ENCODE data around the gene SLC17A2.

Gene SLC17A2

DNA sequence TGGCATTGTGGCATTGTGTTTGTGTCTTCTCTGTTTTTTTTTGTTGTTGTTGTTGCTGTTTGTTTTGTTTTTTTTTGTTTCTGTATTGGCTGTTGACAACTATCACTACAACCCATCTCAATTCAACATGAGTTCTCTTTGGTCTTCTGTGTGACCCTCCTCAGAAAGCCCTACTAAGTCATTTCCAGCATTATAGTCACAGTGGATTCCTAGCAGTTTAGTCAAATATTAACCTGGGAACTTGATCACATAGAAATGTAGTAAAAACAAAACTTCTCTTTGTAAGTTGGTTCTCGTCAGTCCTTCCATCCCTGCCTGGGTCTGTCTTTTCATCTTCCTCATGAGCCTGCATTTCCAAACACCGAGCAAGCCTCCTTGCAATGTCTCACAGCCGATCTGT lies 16.8 kb downstream of the SLC17A2 start:
- no peak for DNase-seq
- no CpG with 5 or more reads among the region's 3 CpGs for WGBS (ENCODE audit: extremely low coverage, insufficient coverage, low lambda C conversion rate)
- Histone ChIP-seq H2BK120ac (ENCODE audit: low read depth, low read length) (no peak overlapping the region), H2BK15ac (replicated peaks; ENCODE audit: low read depth) (no peak overlapping the region), H3K27me3 (ENCODE audit: insufficient read depth, low read length, poor library complexity) (no peaks in the 10 kb centered on the region), H3K79me2 (ENCODE audit: control insufficient read depth, insufficient read depth, low read length) (no peaks in the 10 kb centered on the region), H3K4me2 (ENCODE audit: low read length) (no peak overlapping the region), H3K23ac (ENCODE audit: low read length) (no peak overlapping the region), H4K5ac (ENCODE audit: low read length) (no peak overlapping the region), H3K9ac (ENCODE audit: low read length) (no peak overlapping the region), H3K4me3 (ENCODE audit: low read length) (no peak overlapping the region), H2AK5ac (ENCODE audit: low read length) (no peak overlapping the region), H3K4me1 (ENCODE audit: control insufficient read depth, low read depth, low read length) (no peaks in the 10 kb centered on the region), H3K18ac (ENCODE audit: low read length) (no peak overlapping the region), H3K36me3 (ENCODE audit: control insufficient read depth, insufficient read depth, low read length) (no peaks in the 10 kb centered on the region), H3K27ac (ENCODE audit: low read depth, low read length) (no peak overlapping the region), H4K8ac (ENCODE audit: low read depth, low read length) (no peak overlapping the region), H3K56ac (ENCODE audit: low read length) (no peak overlapping the region), H3K79me1 (ENCODE audit: low read length) (no peaks in the 10 kb centered on the region), H3K4ac (ENCODE audit: low read depth, low read length) (no peak overlapping the region), H2BK5ac (ENCODE audit: low read length) (no peak overlapping the region)

DNA sequence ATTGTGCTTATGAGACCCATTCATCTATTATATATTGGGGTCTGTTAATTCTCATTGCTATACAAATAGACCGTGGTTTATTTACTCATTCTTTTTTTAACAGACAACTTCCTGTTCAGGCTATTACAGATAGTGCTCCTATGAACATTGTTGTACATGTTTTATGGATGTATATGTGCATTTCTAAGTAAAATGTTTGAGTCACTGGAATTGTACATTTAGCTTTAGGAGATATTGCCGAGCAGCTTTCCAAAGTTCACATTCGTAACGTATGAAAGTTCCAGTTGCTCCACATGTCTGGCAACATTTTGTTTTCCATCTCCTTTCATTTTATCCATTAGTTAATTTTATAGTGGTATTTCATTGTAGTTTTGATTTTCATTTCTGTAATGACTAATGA lies 19.1 kb downstream of the SLC17A2 start:
- Histone ChIP-seq H3K27me3 (ENCODE audit: insufficient read depth, low read length, poor library complexity) (no peaks in the 10 kb centered on the region), H2BK120ac (ENCODE audit: low read depth, low read length) (no peak overlapping the region), H3K36me3 (ENCODE audit: control insufficient read depth, insufficient read depth, low read length) (no peaks in the 10 kb centered on the region), H3K56ac (ENCODE audit: low read length) (no peak overlapping the region), H3K4me3 (ENCODE audit: low read length) (no peak overlapping the region), H3K9ac (ENCODE audit: low read length) (no peak overlapping the region), H3K27ac (ENCODE audit: low read depth, low read length) (no peak overlapping the region), H2BK5ac (ENCODE audit: low read length) (no peak overlapping the region), H4K5ac (ENCODE audit: low read length) (no peak overlapping the region), H3K79me2 (ENCODE audit: control insufficient read depth, insufficient read depth, low read length) (no peaks in the 10 kb centered on the region), H3K4ac (ENCODE audit: low read depth, low read length) (no peak overlapping the region), H3K4me1 (ENCODE audit: control insufficient read depth, low read depth, low read length) (no peaks in the 10 kb centered on the region), H2AK5ac (ENCODE audit: low read length) (no peak overlapping the region), H2BK15ac (replicated peaks; ENCODE audit: low read depth) (no peak overlapping the region), H4K8ac (ENCODE audit: low read depth, low read length) (no peak overlapping the region), H3K79me1 (ENCODE audit: low read length) (no peaks in the 10 kb centered on the region), H3K4me2 (ENCODE audit: low read length) (no peak overlapping the region), H3K23ac (ENCODE audit: low read length) (no peak overlapping the region), H3K18ac (ENCODE audit: low read length) (no peak overlapping the region)
- DNase-seq = no peak
- no CpG with 5 or more reads among the region's 4 CpGs for WGBS (ENCODE audit: extremely low coverage, insufficient coverage, low lambda C conversion rate)

DNA sequence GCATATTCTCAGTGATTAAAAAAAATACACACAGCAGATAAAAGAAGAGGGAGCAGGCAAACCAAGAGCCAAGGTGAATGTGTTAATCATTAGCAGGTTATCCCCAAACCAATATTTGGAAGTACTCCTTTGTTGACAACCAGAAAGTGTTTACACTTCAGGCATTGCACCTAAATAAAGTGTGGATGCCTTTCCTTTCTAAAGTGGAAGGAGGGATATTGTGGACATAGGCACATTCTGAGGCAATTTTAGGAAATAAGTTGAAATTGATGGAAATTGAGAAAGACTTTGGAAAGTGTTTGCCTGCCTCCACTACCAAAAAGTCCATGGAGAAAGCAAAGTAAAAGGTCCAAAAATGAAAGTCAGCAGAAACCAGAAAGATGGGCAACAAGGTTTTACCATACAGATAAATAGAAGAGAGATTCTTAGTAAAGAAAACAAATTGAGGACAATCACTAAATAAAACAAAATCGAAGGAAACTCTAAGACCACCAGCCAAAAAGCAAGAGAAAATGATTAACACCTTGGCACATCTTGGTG lies 22.9 kb downstream of the SLC17A2 start:
- Histone ChIP-seq H3K18ac (ENCODE audit: low read length) (no peak overlapping the region), H3K23ac (ENCODE audit: low read length) (no peak overlapping the region), H2BK120ac (ENCODE audit: low read depth, low read length) (no peak overlapping the region), H3K4me2 (ENCODE audit: low read length) (no peak overlapping the region), H3K79me1 (ENCODE audit: low read length) (no peaks in the 10 kb centered on the region), H3K79me2 (ENCODE audit: control insufficient read depth, insufficient read depth, low read length) (no peaks in the 10 kb centered on the region), H2AK5ac (ENCODE audit: low read length) (no peak overlapping the region), H3K4me1 (ENCODE audit: control insufficient read depth, low read depth, low read length) (no peaks in the 10 kb centered on the region), H3K56ac (ENCODE audit: low read length) (no peak overlapping the region), H2BK5ac (ENCODE audit: low read length) (no peak overlapping the region), H3K4ac (ENCODE audit: low read depth, low read length) (no peak overlapping the region), H3K27me3 (ENCODE audit: insufficient read depth, low read length, poor library complexity) (no peaks in the 10 kb centered on the region), H3K4me3 (ENCODE audit: low read length) (no peak overlapping the region), H3K9ac (ENCODE audit: low read length) (no peak overlapping the region), H3K27ac (ENCODE audit: low read depth, low read length) (no peak overlapping the region), H2BK15ac (replicated peaks; ENCODE audit: low read depth) (no peak overlapping the region), H4K5ac (ENCODE audit: low read length) (no peak overlapping the region), H4K8ac (ENCODE audit: low read depth, low read length) (no peak overlapping the region), H3K36me3 (ENCODE audit: control insufficient read depth, insufficient read depth, low read length) (no peaks in the 10 kb centered on the region)
- DNase-seq = no peak
- WGBS (ENCODE audit: extremely low coverage, insufficient coverage, low lambda C conversion rate) = no CpG with 5 or more reads among the region's 1 CpG

DNA sequence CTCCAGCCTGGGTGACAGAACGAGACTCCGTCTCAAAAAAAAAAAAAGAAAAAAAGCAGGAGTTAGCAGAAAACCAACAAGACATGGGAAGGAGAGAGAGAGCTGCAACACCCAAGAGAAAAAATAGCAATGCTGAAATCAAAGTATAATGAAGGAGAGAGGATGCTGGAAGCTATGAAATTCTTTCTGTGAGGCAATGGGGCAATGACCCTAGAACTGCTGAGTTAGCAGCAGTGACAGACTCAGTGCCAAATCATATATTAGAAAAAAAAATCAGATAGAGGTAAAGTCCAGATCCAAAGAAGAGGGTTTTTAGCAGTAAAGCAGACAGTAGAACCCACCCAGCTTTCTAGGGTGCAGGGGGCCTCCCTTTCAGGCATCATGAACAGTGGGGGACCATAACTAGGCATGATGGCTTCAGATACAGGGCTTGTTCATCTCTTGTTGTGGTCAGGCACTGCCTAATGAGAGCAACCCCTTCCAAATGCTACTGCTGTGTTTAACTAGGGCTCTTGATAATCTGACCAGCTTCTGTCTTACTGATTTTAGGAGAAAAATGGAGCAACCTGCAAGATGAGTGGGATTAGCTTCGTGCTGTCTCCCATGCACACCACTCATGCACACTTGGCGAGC lies 26.9 kb downstream of the SLC17A2 start:
- no peak overlapping the region for H3K4me2 ChIP-seq (ENCODE audit: low read length)
- no peak for DNase-seq
- no peak overlapping the region for H2BK5ac ChIP-seq (ENCODE audit: low read length)

DNA sequence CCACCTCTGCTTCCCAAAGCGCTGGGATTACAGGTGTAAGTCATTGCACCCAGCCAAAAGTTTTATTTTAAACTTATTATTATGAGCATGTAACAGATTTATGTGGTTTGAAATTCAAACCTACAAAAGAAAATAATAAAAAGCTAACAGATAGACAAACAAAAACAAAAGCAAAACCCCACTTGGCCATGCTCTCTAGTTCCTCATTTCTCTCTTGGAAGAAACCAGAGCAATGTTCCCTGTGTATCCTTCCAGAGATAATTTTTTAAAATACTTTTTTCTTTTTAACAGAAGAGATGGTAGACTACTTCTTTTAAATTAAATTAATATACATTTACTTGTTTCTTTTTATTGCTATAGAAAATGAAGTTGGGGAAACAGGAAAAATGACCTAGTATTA lies 28.4 kb downstream of the SLC17A2 start:
- Histone ChIP-seq H2BK120ac (ENCODE audit: low read depth, low read length) (no peak overlapping the region), H3K23ac (ENCODE audit: low read length) (no peak overlapping the region), H3K56ac (ENCODE audit: low read length) (no peak overlapping the region), H3K4me2 (ENCODE audit: low read length) (no peak overlapping the region), H3K4me1 (ENCODE audit: control insufficient read depth, low read depth, low read length) (peaks cover 4% of the 10 kb centered on the region), H3K27ac (ENCODE audit: low read depth, low read length) (no peak overlapping the region), H3K27me3 (ENCODE audit: insufficient read depth, low read length, poor library complexity) (no peaks in the 10 kb centered on the region), H3K4me3 (ENCODE audit: low read length) (no peak overlapping the region), H2BK15ac (replicated peaks; ENCODE audit: low read depth) (no peak overlapping the region), H3K18ac (ENCODE audit: low read length) (no peak overlapping the region), H3K79me2 (ENCODE audit: control insufficient read depth, insufficient read depth, low read length) (no peaks in the 10 kb centered on the region), H2AK5ac (ENCODE audit: low read length) (no peak overlapping the region), H3K9ac (ENCODE audit: low read length) (no peak overlapping the region), H4K5ac (ENCODE audit: low read length) (no peak overlapping the region), H3K79me1 (ENCODE audit: low read length) (no peaks in the 10 kb centered on the region), H2BK5ac (ENCODE audit: low read length) (no peak overlapping the region), H3K4ac (ENCODE audit: low read depth, low read length) (no peak overlapping the region), H3K36me3 (ENCODE audit: control insufficient read depth, insufficient read depth, low read length) (no peaks in the 10 kb centered on the region), H4K8ac (ENCODE audit: low read depth, low read length) (no peak overlapping the region)
- DNase-seq = no peak
- WGBS (ENCODE audit: extremely low coverage, insufficient coverage, low lambda C conversion rate) = no CpG with 5 or more reads among the region's 1 CpG

More for the DNA sequence above, 26.9 kb downstream of the SLC17A2 start:
- Histone ChIP-seq H4K5ac (ENCODE audit: low read length) (no peak overlapping the region), H3K79me2 (ENCODE audit: control insufficient read depth, insufficient read depth, low read length) (no peaks in the 10 kb centered on the region), H4K8ac (ENCODE audit: low read depth, low read length) (no peak overlapping the region), H3K23ac (ENCODE audit: low read length) (no peak overlapping the region), H3K18ac (ENCODE audit: low read length) (no peak overlapping the region), H3K27ac (ENCODE audit: low read depth, low read length) (no peak overlapping the region), H3K4ac (ENCODE audit: low read depth, low read length) (no peak overlapping the region), H3K4me1 (ENCODE audit: control insufficient read depth, low read depth, low read length) (peaks cover 1% of the 10 kb centered on the region), H2AK5ac (ENCODE audit: low read length) (no peak overlapping the region), H3K27me3 (ENCODE audit: insufficient read depth, low read length, poor library complexity) (no peaks in the 10 kb centered on the region), H3K79me1 (ENCODE audit: low read length) (no peaks in the 10 kb centered on the region), H3K56ac (ENCODE audit: low read length) (no peak overlapping the region), H3K36me3 (ENCODE audit: control insufficient read depth, insufficient read depth, low read length) (no peaks in the 10 kb centered on the region), H3K4me3 (ENCODE audit: low read length) (no peak overlapping the region), H3K9ac (ENCODE audit: low read length) (no peak overlapping the region), H2BK15ac (replicated peaks; ENCODE audit: low read depth) (no peak overlapping the region), H2BK120ac (ENCODE audit: low read depth, low read length) (no peak overlapping the region)
- no CpG with 5 or more reads among the region's 4 CpGs for WGBS (ENCODE audit: extremely low coverage, insufficient coverage, low lambda C conversion rate)

DNA sequence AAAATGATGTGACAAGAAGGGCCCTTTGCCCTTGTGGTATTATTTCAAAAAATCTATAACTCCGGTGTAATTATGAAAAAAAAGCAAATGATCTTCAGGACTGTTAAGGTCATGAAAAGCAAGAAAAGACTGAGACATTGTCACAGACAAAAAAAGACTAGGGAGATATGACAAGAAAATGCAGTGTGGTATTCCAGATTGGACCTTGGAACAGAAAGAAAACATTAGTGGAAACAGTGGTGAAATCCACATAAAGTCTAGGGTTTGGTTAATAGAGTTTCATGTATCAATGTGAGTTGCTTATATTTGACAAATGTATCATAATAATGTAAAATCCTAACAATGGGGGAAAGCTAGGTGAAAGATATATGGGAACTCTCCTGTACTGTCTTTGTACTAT lies 29.6 kb downstream of the SLC17A2 start:
- Histone ChIP-seq H3K9ac (ENCODE audit: low read length) (no peak overlapping the region), H2BK15ac (replicated peaks; ENCODE audit: low read depth) (no peak overlapping the region), H3K27me3 (ENCODE audit: insufficient read depth, low read length, poor library complexity) (no peaks in the 10 kb centered on the region), H3K4me2 (ENCODE audit: low read length) (no peak overlapping the region), H3K27ac (ENCODE audit: low read depth, low read length) (no peak overlapping the region), H3K4me3 (ENCODE audit: low read length) (no peak overlapping the region), H3K36me3 (ENCODE audit: control insufficient read depth, insufficient read depth, low read length) (no peaks in the 10 kb centered on the region), H3K79me1 (ENCODE audit: low read length) (no peaks in the 10 kb centered on the region), H3K4ac (ENCODE audit: low read depth, low read length) (no peak overlapping the region), H4K5ac (ENCODE audit: low read length) (no peak overlapping the region), H3K79me2 (ENCODE audit: control insufficient read depth, insufficient read depth, low read length) (no peaks in the 10 kb centered on the region), H3K4me1 (ENCODE audit: control insufficient read depth, low read depth, low read length) (peaks cover 4% of the 10 kb centered on the region), H2BK120ac (ENCODE audit: low read depth, low read length) (no peak overlapping the region), H2BK5ac (ENCODE audit: low read length) (no peak overlapping the region), H2AK5ac (ENCODE audit: low read length) (no peak overlapping the region), H3K23ac (ENCODE audit: low read length) (no peak overlapping the region), H3K18ac (ENCODE audit: low read length) (no peak overlapping the region), H3K56ac (ENCODE audit: low read length) (no peak overlapping the region), H4K8ac (ENCODE audit: low read depth, low read length) (no peak overlapping the region)
- DNase-seq = no peak
- WGBS (ENCODE audit: extremely low coverage, insufficient coverage, low lambda C conversion rate) = no CpG with 5 or more reads among the region's 1 CpG

Measured in mesendoderm (in vitro differentiated cells).